Memory B cell (primary cell): Measurements from ENCODE around the gene PPP3CA.

Experiments
- ATAC-seq: fragments of 150-1000 bp; cut with Tn5 transposase; 2 replicates; pipeline ENCODE4 v1.10.0; 2021; ENCODE audit warnings: low read depth, mild to moderate bottlenecking, moderate library complexity
- DNase-seq, 2 donors: peaks; one replicate each; pipeline ENCODE4 v3.0.0; 2022; ENCODE audit warnings: low spot score in 2 of 2
- H3K27ac Mint-ChIP-seq: one replicate; pipeline ENCODE4 v1.8.0; 2022; ENCODE audit warnings: mild to moderate bottlenecking, moderate library complexity, mixed read lengths
- H3K27me3 Mint-ChIP-seq: one replicate; pipeline ENCODE4 v1.8.0; 2022; ENCODE audit warnings: mixed read lengths
- H3K36me3 Mint-ChIP-seq: one replicate; pipeline ENCODE4 v1.8.0; 2022; ENCODE audit warnings: mild to moderate bottlenecking, mixed read lengths
- H3K4me1 Mint-ChIP-seq: one replicate; pipeline ENCODE4 v1.8.0; 2022; ENCODE audit warnings: mixed read lengths
- H3K4me3 Mint-ChIP-seq: one replicate; pipeline ENCODE4 v1.8.0; 2022; ENCODE audit warnings: mild to moderate bottlenecking, moderate library complexity, mixed read lengths
- H3K9me3 Mint-ChIP-seq: one replicate; pipeline ENCODE4 v1.8.0; 2022; ENCODE audit warnings: mixed read lengths

The PPP3CA gene

GRCh38 chr4:101032541-101032940 lies 314.8 kb downstream of the PPP3CA start:
- ATAC-seq, result no peak
- H3K4me3 Mint-ChIP-seq, result no peak overlapping the region
- H3K36me3 Mint-ChIP-seq, result peaks cover 37% of the 10 kb centered on the region
- H3K9me3 Mint-ChIP-seq, result no peaks in the 10 kb centered on the region
- H3K27me3 Mint-ChIP-seq, result no peaks in the 10 kb centered on the region
- no peaks in the 10 kb centered on the region for H3K4me1 Mint-ChIP-seq
- DNase-seq, result no peak
- no peak overlapping the region for H3K27ac Mint-ChIP-seq

GRCh38 chr4:101031971-101032370 lies 315.4 kb downstream of the PPP3CA start:
- Mint-ChIP-seq H3K27me3 (no peaks in the 10 kb centered on the region), H3K27ac (no peak overlapping the region), H3K4me1 (no peaks in the 10 kb centered on the region), H3K36me3 (peaks cover 36% of the 10 kb centered on the region), H3K4me3 (no peak overlapping the region), H3K9me3 (no peaks in the 10 kb centered on the region)
- ATAC-seq (no peak), DNase-seq (no peak)

GRCh38 chr4:101028886-101029285 lies 318.4 kb downstream of the PPP3CA start:
- no peaks in the 10 kb centered on the region for H3K9me3 Mint-ChIP-seq
- no peak for ATAC-seq
- no peak overlapping the region for H3K4me3 Mint-ChIP-seq
- no peaks in the 10 kb centered on the region for H3K4me1 Mint-ChIP-seq
- DNase-seq, result no peak
- H3K27ac Mint-ChIP-seq, result peak overlapping the region; percentile 38
- H3K27me3 Mint-ChIP-seq, result no peaks in the 10 kb centered on the region
- H3K36me3 Mint-ChIP-seq, result peaks cover 36% of the 10 kb centered on the region

GRCh38 chr4:101027721-101028120 lies 319.6 kb downstream of the PPP3CA start:
- Mint-ChIP-seq H3K27me3 (no peaks in the 10 kb centered on the region), H3K36me3 (peaks cover 28% of the 10 kb centered on the region), H3K9me3 (no peaks in the 10 kb centered on the region), H3K27ac (no peak overlapping the region), H3K4me3 (no peak overlapping the region), H3K4me1 (no peaks in the 10 kb centered on the region)
- ATAC-seq, result no peak
- DNase-seq, result no peak

GRCh38 chr4:101025755-101026154 lies 321.6 kb downstream of the PPP3CA start:
- Mint-ChIP-seq H3K27me3 (no peaks in the 10 kb centered on the region), H3K36me3 (peaks cover 17% of the 10 kb centered on the region), H3K4me1 (peaks cover 8% of the 10 kb centered on the region), H3K4me3 (no peak overlapping the region), H3K9me3 (no peaks in the 10 kb centered on the region), H3K27ac (no peak overlapping the region)
- ATAC-seq, result no peak
- no peak for DNase-seq

GRCh38 chr4:101022151-101023024 lies 324.9 kb downstream of the PPP3CA start:
- Mint-ChIP-seq H3K4me1 (peaks cover 24% of the 10 kb centered on the region), H3K36me3 (peaks cover 13% of the 10 kb centered on the region), H3K9me3 (no peaks in the 10 kb centered on the region), H3K4me3 (no peak overlapping the region), H3K27me3 (no peaks in the 10 kb centered on the region), H3K27ac (peak overlapping the region; percentile 72)
- DNase-seq (no peak), ATAC-seq (no peak)

GRCh38 chr4:101020956-101021355 lies 326.4 kb downstream of the PPP3CA start:
- Mint-ChIP-seq H3K27me3 (peaks cover 3% of the 10 kb centered on the region), H3K27ac (peak overlapping the region; percentile 56), H3K4me3 (no peak overlapping the region), H3K9me3 (no peaks in the 10 kb centered on the region), H3K4me1 (peaks cover 24% of the 10 kb centered on the region), H3K36me3 (peaks cover 7% of the 10 kb centered on the region)
- DNase-seq (no peak), ATAC-seq (peak; percentile 28)

GRCh38 chr4:101019941-101020401 lies 327.4 kb downstream of the PPP3CA start:
- H3K36me3 Mint-ChIP-seq, result peaks cover 2% of the 10 kb centered on the region
- H3K27me3 Mint-ChIP-seq, result peaks cover 4% of the 10 kb centered on the region
- H3K9me3 Mint-ChIP-seq, result no peaks in the 10 kb centered on the region
- no peak for ATAC-seq
- DNase-seq, result no peak
- no peak overlapping the region for H3K4me3 Mint-ChIP-seq
- H3K4me1 Mint-ChIP-seq, result peaks cover 27% of the 10 kb centered on the region
- H3K27ac Mint-ChIP-seq, result peak overlapping the region; percentile 56

GRCh38 chr4:101019313-101019712 lies 328.0 kb downstream of the PPP3CA start:
- peaks cover 2% of the 10 kb centered on the region for H3K36me3 Mint-ChIP-seq
- no peak overlapping the region for H3K4me3 Mint-ChIP-seq
- ATAC-seq (no peak), DNase-seq (no peak)
- H3K27ac Mint-ChIP-seq, result peak overlapping the region; percentile 56
- H3K27me3 Mint-ChIP-seq, result peaks cover 7% of the 10 kb centered on the region
- no peaks in the 10 kb centered on the region for H3K9me3 Mint-ChIP-seq
- peaks cover 30% of the 10 kb centered on the region for H3K4me1 Mint-ChIP-seq

- peaks cover 7% of the 10 kb centered on the region for H3K27me3 Mint-ChIP-seq
- DNase-seq (peak; percentile 19 to 46), ATAC-seq (peak; percentile 92)
- peaks cover 2% of the 10 kb centered on the region for H3K36me3 Mint-ChIP-seq
- peak overlapping the region; percentile 9 for H3K4me3 Mint-ChIP-seq
- H3K9me3 Mint-ChIP-seq, result no peaks in the 10 kb centered on the region
- H3K27ac Mint-ChIP-seq, result peak overlapping the region; percentile 56
- H3K4me1 Mint-ChIP-seq, result peaks cover 30% of the 10 kb centered on the region
Measured at GRCh38 chr4:101018836-101019235, 328.5 kb downstream of the PPP3CA start.

- Mint-ChIP-seq H3K4me1 (peaks cover 13% of the 10 kb centered on the region), H3K27ac (no peak overlapping the region), H3K9me3 (no peaks in the 10 kb centered on the region), H3K4me3 (no peak overlapping the region), H3K36me3 (no peaks in the 10 kb centered on the region), H3K27me3 (peaks cover 7% of the 10 kb centered on the region)
- no peak for ATAC-seq
- no peak for DNase-seq
Measured at GRCh38 chr4:101014417-101014816, 332.9 kb downstream of the PPP3CA start.

- Mint-ChIP-seq H3K27ac (no peak overlapping the region), H3K36me3 (no peaks in the 10 kb centered on the region), H3K4me3 (no peak overlapping the region), H3K4me1 (peaks cover 6% of the 10 kb centered on the region), H3K27me3 (peaks cover 4% of the 10 kb centered on the region), H3K9me3 (no peaks in the 10 kb centered on the region)
- DNase-seq (no peak), ATAC-seq (no peak)
Measured at GRCh38 chr4:101010987-101011386, 336.3 kb downstream of the PPP3CA start.

GRCh38 chr4:101009471-101009870 lies 337.9 kb downstream of the PPP3CA start:
- Mint-ChIP-seq H3K4me1 (no peaks in the 10 kb centered on the region), H3K4me3 (no peak overlapping the region), H3K27me3 (no peaks in the 10 kb centered on the region), H3K27ac (no peak overlapping the region), H3K9me3 (peaks cover 3% of the 10 kb centered on the region), H3K36me3 (peaks cover 3% of the 10 kb centered on the region)
- DNase-seq, result no peak
- no peak for ATAC-seq

GRCh38 chr4:101008503-101008902 lies 338.8 kb downstream of the PPP3CA start:
- ATAC-seq (no peak), DNase-seq (no peak)
- peaks cover 4% of the 10 kb centered on the region for H3K9me3 Mint-ChIP-seq
- peaks cover 3% of the 10 kb centered on the region for H3K36me3 Mint-ChIP-seq
- no peaks in the 10 kb centered on the region for H3K4me1 Mint-ChIP-seq
- H3K4me3 Mint-ChIP-seq, result no peak overlapping the region
- H3K27me3 Mint-ChIP-seq, result no peaks in the 10 kb centered on the region
- H3K27ac Mint-ChIP-seq, result no peak overlapping the region

GRCh38 chr4:101005659-101006058 lies 341.7 kb downstream of the PPP3CA start:
- DNase-seq (no peak), ATAC-seq (no peak)
- peaks cover 3% of the 10 kb centered on the region for H3K36me3 Mint-ChIP-seq
- H3K27ac Mint-ChIP-seq, result no peak overlapping the region
- peaks cover 8% of the 10 kb centered on the region for H3K9me3 Mint-ChIP-seq
- H3K27me3 Mint-ChIP-seq, result no peaks in the 10 kb centered on the region
- no peak overlapping the region for H3K4me3 Mint-ChIP-seq
- H3K4me1 Mint-ChIP-seq, result no peaks in the 10 kb centered on the region
